NOMO-1 treated with DMSO at 0.1 percent for 48 hours (cell line): ENCODE data around the gene CAPN15.
"Not testable (repeated sequence)": the region's sequence is repeated elsewhere in the genome, so short reads cannot be mapped to it uniquely, and the experiment has no call there.

Experiments used
- DNase-seq: peaks from one replicate; lab custom pipeline; 2025; ENCODE audit not compliant: unreplicated experiment; lab: John Stamatoyannopoulos, UW

The CAPN15 gene

DNA sequence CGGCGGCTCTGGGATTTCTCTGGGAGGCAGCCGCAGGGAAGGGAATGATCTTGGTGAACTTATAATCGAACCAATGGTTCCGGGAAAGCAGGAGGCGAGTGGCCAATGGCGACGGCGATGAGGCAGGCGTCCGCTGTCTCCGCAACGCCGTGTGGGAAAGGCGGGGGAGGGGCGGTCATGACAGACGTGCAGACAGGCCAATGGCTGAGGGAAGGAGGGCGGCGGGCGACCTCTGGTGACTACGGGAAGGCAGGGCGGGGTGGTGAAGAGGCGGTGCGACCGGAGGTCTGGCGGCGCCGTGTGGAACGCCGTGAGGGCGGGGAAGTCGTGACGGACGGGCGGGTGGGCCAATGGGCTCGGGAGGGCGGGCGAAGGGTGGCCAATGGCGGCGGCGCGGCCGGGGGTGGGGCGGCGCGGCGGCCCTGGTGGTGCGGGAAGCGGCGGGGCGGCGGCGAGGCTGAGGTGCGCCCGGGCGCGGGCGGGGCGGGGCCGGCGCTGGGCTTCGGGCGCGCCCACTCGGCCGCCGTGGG, 62.2 kb downstream of the CAPN15 start, which contains the start of gene RAB40C:
Gene RAB40C (plus strand): TSS at position 409 of the 530 bp plus-strand sequence. CDS start 226 bp downstream, outside the sequence.
- peak; percentile 94 for DNase-seq

- DNase-seq: no peak
Measured at GRCh38 chr16:590188-590814, 62.8 kb downstream of the CAPN15 start.

GRCh38 chr16:590815-591200, 63.3 kb downstream of the CAPN15 start:
- no peak for DNase-seq

DNA sequence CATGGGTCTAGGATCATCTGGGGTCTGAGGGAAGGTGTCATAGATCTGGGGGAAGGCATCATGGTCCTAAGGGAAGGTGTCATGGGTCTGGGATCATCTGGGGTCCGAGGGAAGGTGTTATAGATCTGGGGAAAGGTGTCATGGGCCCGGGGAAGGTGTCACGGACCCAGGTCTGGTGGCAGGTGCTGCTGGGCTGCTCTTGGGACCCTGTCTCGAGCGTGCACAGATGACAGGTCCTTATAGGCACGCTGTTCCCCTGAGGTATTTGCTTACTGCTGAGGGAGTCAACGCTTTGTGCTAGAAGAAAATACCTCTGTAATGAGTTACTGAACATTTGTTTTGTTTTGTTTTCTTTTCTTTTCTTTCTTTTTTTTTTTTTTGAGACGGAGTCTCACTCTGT, 63.7 kb downstream of the CAPN15 start:
- DNase-seq: no peak

GRCh38 chr16:591892-592517, 64.5 kb downstream of the CAPN15 start:
- no peak for DNase-seq

GRCh38 chr16:592518-593306, 65.2 kb downstream of the CAPN15 start:
- DNase-seq: peak; percentile 93

DNA sequence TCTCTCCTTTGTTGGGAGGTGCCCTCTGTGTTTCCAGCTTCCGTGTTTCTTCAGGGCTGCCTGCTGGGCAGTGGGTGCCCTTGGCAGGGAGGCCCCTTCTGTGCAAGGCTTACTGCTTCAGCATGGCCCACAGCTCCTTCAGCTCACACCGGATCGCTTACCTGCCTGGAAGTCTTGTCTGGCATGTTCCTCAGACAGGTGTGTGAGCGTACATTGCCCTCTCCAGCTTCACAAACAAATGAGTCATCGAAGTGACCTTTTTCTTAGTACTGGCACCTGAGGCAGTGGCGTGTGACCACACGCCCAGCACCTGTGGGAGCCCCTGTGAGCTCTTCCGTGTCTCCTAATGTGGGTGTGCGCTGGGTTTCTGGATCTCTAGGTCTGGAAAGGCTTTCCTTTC, 65.9 kb downstream of the CAPN15 start:
- DNase-seq: no peak

DNA sequence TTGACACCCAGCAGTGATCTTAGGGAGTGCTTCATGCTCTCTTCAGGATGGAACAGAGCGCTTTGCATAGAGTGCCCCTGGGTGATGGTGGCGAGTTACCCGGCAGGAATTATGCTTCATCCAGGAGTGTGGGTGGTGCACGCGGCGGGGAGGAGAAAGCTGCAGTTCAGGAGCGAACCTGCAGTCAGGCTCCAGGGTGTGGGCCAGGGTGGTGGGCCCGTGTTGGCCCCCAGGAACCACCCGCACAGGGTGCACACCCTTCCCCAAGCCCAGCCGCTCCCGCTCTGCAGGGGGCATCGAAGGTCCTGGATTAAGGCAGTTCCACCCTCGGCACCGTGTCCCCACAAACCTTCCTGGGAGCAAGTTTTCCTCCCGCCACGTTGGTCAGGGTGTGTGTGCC, 66.3 kb downstream of the CAPN15 start:
- DNase-seq: no peak

DNA sequence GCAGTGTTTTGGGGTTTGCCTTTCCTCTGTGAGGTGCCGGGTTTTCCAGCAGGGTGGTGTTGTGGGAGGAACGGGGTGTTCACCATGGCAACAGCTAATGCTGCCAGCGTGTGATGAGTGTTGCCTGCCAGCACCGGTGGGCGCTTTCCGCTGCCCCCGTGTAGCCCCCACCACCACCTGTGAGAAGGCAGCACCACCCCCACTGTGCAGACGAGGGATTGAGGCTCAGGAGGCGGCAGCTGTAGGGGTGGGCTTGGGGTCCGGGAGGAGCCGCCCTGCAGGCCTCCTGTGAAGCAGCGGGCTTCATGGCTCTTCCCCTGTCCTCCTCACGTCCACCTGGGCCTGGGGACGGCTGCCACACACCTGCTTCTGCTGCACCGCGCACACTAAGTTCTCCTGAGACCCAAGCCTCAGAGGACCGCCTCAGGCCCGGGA, 67.6 kb downstream of the CAPN15 start:
- no peak for DNase-seq

DNA sequence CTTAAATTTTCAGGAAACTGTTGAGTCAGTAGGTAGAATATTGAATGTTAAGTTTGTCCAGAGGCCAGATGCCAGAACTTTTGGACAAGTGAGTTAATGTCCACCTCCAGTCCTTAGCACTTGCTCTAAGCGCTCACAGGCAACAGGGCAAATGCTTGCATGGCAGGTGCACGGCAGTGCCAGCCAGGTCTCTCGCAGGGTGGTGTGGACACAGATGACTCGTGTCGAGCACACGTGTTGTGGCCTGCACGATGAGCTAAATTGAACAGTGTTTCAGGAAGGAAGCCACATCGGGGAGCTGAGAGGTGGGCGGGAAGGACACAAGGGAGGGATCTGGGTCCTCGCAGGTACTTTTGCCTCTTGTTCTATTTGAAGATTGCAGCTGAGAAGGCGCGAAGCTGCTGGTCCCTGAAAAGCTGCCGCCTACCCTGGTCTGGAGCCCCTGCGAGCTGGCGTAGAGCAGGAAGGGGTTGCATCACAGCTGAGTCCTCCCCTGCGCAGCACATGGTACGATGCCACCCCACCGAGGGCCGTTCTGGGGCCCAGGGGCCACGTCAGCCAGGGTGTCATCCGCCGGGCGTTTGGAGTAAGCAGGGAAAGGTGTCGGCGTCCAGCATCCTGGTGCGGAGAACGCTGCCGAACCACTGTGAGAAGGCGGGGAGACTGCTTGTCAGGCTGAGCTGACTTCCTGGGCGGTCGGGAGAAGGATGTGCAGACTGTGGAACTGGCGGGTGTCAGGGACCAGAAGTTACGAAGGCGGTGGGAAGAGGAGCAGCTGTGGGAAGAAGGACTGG, 68.6 kb downstream of the CAPN15 start:
- DNase-seq: no peak

GRCh38 chr16:596736-597060, 69.2 kb downstream of the CAPN15 start:
- no peak for DNase-seq

- DNase-seq: not testable (repeated sequence)
Measured at GRCh38 chr16:597655-598054, 70.1 kb downstream of the CAPN15 start.

DNA sequence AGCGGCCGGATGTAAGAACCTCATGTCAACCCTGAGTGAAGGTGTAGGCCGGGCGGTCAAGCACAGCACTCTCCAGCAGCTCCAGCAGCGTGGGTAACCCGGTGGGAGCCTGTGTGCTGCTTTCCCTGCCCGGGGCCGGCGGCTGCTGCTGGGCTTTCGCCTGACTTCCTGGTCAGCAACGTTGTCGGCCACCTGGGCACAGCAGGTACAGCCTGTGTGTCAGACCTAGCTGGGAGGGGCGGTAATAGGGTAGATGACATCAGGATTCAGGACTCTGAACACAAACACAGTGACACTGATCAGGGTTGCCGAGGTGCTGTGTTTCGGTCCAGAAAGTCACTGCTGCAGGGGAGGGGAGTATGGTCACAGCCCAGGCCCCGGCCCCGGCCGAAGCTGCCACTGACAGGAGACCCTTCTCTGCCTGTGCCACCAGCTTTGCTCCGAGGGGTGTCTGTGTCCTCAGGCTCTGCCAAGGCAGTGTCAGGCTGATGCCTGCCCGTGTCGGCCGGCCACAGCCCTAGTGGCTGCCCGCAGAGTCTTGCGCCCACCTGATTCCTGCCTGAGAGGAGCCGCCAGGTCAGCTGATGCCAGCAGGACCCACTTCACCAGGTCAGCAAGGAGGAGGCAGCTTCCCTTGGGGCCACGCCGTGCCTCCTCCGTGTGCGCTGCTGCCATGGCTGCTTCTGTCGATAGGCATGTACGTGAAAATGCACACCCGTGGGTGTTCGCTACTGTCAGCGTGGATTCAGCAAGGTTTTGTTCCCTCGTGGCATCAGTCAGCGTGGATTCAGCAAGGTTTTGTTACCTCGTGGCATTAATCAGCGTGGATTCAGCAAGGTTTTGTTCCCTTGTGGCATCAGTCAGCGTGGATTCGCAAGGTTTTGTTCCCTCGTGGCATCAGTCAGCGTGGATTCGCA, 71.6 kb downstream of the CAPN15 start:
- DNase-seq: no peak

GRCh38 chr16:600781-601180, 73.3 kb downstream of the CAPN15 start:
- DNase-seq: no peak

GRCh38 chr16:603933-604332, 76.4 kb downstream of the CAPN15 start:
- no peak for DNase-seq
